ENCODE measurements around the gene GPR141. TPM values are rescaled to one million over a fixed set of nuclear protein-coding genes. Genes with fewer than 3 reads are reported as not detected.

GPR141 gene
- total and polyA plus RNA-seq, 7 donors = not detected

DNA sequence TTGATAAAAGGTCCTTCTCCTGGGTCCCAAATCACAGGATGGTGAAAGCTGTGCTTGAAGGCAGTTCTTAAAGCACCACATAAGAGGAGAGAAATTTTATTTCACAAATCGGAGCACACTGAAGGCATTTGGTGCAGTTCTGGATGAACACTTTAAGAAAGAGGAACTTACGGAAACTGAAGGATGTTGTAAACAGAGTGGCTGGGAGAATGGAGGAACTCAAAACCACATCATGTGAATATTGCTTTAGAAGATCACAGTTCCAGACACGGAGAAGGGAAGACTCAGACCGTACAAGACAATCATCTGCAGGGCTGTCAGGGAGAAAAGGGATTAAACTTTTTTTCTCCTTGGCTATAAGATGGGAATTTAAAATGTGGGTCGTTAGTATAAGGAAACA is 9.0 kb upstream of the GPR141 start:
- H3K36me3 ChIP-seq (ENCODE audit: insufficient read depth in 1 of 2, low read depth in 1 of 2) = no peaks in the 10 kb centered on the region
- H3K9me3 ChIP-seq = no peaks in the 10 kb centered on the region
- WGBS, 3 donors = 49 to 64% (median 63%) methylated on average over 5 of the region's 5 CpGs
- H3K4me3 ChIP-seq = no peak overlapping the region
- no peaks in the 10 kb centered on the region for H3K27me3 ChIP-seq (ENCODE audit: insufficient read depth in 3 of 3, low read length in 2 of 3)
- TF ChIP-seq, protein P1, sequence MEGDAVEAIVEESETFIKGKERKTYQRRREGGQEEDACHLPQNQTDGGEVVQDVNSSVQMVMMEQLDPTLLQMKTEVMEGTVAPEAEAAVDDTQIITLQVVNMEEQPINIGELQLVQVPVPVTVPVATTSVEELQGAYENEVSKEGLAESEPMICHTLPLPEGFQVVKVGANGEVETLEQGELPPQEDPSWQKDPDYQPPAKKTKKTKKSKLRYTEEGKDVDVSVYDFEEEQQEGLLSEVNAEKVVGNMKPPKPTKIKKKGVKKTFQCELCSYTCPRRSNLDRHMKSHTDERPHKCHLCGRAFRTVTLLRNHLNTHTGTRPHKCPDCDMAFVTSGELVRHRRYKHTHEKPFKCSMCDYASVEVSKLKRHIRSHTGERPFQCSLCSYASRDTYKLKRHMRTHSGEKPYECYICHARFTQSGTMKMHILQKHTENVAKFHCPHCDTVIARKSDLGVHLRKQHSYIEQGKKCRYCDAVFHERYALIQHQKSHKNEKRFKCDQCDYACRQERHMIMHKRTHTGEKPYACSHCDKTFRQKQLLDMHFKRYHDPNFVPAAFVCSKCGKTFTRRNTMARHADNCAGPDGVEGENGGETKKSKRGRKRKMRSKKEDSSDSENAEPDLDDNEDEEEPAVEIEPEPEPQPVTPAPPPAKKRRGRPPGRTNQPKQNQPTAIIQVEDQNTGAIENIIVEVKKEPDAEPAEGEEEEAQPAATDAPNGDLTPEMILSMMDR (IDR thresholded peaks at IDR 0.05) = no peak
- DNase-seq (no peak), ATAC-seq (no peak)
- no peaks in the 10 kb centered on the region for H3K4me1 ChIP-seq
- no peak overlapping the region for H3K27ac ChIP-seq
- intact Hi-C loops (cut with DNase I) = no loop called here

DNA sequence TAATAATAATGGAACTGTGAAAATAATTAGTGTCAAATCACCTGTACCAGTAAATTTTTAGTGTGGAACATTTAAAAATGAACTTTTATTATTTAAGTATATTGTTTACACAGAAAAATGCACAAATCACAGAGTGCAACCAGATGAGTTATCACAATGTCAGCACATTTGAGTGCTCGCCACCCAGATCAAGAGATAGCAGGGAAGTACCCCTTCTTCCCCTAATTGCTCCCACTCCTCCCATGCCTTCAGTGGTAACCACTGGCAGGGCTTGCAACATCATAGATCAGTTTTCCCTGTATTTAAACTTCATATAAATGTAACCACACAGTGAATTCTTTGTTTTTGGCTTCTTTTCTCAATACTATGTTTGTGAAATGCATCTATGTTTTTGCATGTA is 7.8 kb upstream of the GPR141 start:
- TF ChIP-seq, protein P1 (IDR thresholded peaks at IDR 0.05) = no peak
- intact Hi-C loops (cut with DNase I) = no loop called here
- Histone ChIP-seq H3K4me1 (no peaks in the 10 kb centered on the region), H3K9me3 (no peaks in the 10 kb centered on the region), H3K27me3 (ENCODE audit: insufficient read depth in 3 of 3, low read length in 2 of 3) (no peaks in the 10 kb centered on the region), H3K27ac (no peak overlapping the region), H3K4me3 (no peak overlapping the region), H3K36me3 (ENCODE audit: insufficient read depth in 1 of 2, low read depth in 1 of 2) (no peaks in the 10 kb centered on the region)
- ATAC-seq (no peak), DNase-seq (no peak)
- 75 to 81% (median 79%) methylated on average over 1 of the region's 1 CpG for WGBS, 3 donors

DNA sequence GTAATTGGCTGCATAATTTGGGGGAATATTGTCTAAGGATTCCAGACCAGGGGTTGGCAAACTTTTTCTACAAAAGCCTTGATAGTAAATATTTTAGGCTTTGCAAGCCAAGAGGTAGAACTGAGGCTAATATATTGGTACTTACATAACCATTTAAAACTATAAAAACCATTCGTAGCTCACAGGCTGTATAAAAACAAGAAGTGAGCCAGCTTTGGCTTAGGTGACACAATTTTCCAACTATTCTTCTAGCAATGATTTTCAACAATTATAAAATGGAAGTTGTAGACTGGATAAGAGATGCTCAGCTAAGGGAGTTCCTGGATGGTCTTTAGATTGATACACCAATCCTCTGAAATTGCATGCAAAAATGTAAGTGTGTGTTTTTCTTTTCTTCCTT is 1.4 kb downstream of the GPR141 start:
- intact Hi-C loops (cut with DNase I) = no loop called here
- DNase-seq (no peak), ATAC-seq (no peak)
- Histone ChIP-seq H3K36me3 (ENCODE audit: insufficient read depth in 1 of 2, low read depth in 1 of 2) (no peaks in the 10 kb centered on the region), H3K4me1 (no peaks in the 10 kb centered on the region), H3K27me3 (ENCODE audit: insufficient read depth in 3 of 3, low read length in 2 of 3) (peaks cover 0 to 3% (median 0%) of the 10 kb centered on the region in 3 donors), H3K9me3 (no peaks in the 10 kb centered on the region), H3K4me3 (no peak overlapping the region), H3K27ac (no peak overlapping the region)
- WGBS, 3 donors = 52 to 80% (median 56%) methylated on average over 1 of the region's 1 CpG
- TF ChIP-seq, protein P1 (IDR thresholded peaks at IDR 0.05) = no peak

- 76 to 82% (median 82%) methylated on average over 4 of the region's 4 CpGs for WGBS, 3 donors
- Histone ChIP-seq H3K4me1 (no peaks in the 10 kb centered on the region), H3K36me3 (ENCODE audit: insufficient read depth in 1 of 2, low read depth in 1 of 2) (no peaks in the 10 kb centered on the region), H3K27ac (no peak overlapping the region), H3K4me3 (no peak overlapping the region), H3K9me3 (no peaks in the 10 kb centered on the region), H3K27me3 (ENCODE audit: insufficient read depth in 3 of 3, low read length in 2 of 3) (peaks cover 0 to 3% (median 0%) of the 10 kb centered on the region in 3 donors)
- TF ChIP-seq, protein P1 (IDR thresholded peaks at IDR 0.05) = no peak
- no peak for ATAC-seq
- intact Hi-C loops (cut with DNase I) = no loop called here
- DNase-seq = no peak
These were observed 3.2 kb downstream of the GPR141 start for GRCh38 chr7:37686556-37687345.

- H3K4me1 ChIP-seq = no peaks in the 10 kb centered on the region
- WGBS, 3 donors = 83 to 86% (median 86%) methylated on average over 11 of the region's 11 CpGs
- H3K36me3 ChIP-seq (ENCODE audit: insufficient read depth in 1 of 2, low read depth in 1 of 2) = no peaks in the 10 kb centered on the region
- H3K27me3 ChIP-seq (ENCODE audit: insufficient read depth in 3 of 3, low read length in 2 of 3) = peaks cover 0 to 3% (median 0%) of the 10 kb centered on the region in 3 donors
- ATAC-seq (no peak), DNase-seq (no peak)
- no peak overlapping the region for H3K27ac ChIP-seq
- TF ChIP-seq, protein P1 (IDR thresholded peaks at IDR 0.05) = no peak
- H3K9me3 ChIP-seq = no peaks in the 10 kb centered on the region
- H3K4me3 ChIP-seq = no peak overlapping the region
- intact Hi-C loops (cut with DNase I) = no loop called here
These were observed 6.6 kb downstream of the GPR141 start for GRCh38 chr7:37690206-37690605.

Data from psoas muscle (tissue), 8 donors.